Nephron (organoid): Measurements from ENCODE around the gene CCNY.
A peak's percentile ranks its signal among the peaks of the same experiment; 100 is the strongest.

ENCODE experiments used
- H3K27ac Mint-ChIP-seq, 3 experiments: 2 replicates each; pipeline ENCODE4 v1.8.0; 2020; ENCODE audit warnings: mixed read lengths in 3 of 3, mild to moderate bottlenecking in 2 of 3, moderate library complexity in 1 of 3
- H3K27me3 Mint-ChIP-seq: 2 replicates; pipeline ENCODE4 v1.8.0; 2021; ENCODE audit warnings: low read depth, mild to moderate bottlenecking, moderate library complexity, mixed read lengths
- H3K36me3 Mint-ChIP-seq: 2 replicates; pipeline ENCODE4 v1.8.0; 2020; ENCODE audit warnings: low read depth, mixed read lengths
- H3K4me1 Mint-ChIP-seq: 2 replicates; pipeline ENCODE4 v1.8.0; 2020; ENCODE audit warnings: mixed read lengths
- H3K4me3 Mint-ChIP-seq, 3 experiments: 2 replicates each; pipeline ENCODE4 v1.8.0; 2020; ENCODE audit warnings: mild to moderate bottlenecking in 3 of 3, mixed read lengths in 3 of 3, moderate library complexity in 2 of 3
- H3K9me3 Mint-ChIP-seq: 2 replicates; pipeline ENCODE4 v1.8.0; 2020; ENCODE audit warnings: mixed read lengths
- TF ChIP-seq, protein P1 (sequence below), 3 experiments: fragments of 200-600 bp; sonication (generic); IDR thresholded peaks; one replicate each; pipeline ENCODE4 v1.5.0; 2021; ENCODE audit warnings: antibody characterized with exemption in 3 of 3; ENCODE audit not compliant: unreplicated experiment in 3 of 3

Gene CCNY

DNA sequence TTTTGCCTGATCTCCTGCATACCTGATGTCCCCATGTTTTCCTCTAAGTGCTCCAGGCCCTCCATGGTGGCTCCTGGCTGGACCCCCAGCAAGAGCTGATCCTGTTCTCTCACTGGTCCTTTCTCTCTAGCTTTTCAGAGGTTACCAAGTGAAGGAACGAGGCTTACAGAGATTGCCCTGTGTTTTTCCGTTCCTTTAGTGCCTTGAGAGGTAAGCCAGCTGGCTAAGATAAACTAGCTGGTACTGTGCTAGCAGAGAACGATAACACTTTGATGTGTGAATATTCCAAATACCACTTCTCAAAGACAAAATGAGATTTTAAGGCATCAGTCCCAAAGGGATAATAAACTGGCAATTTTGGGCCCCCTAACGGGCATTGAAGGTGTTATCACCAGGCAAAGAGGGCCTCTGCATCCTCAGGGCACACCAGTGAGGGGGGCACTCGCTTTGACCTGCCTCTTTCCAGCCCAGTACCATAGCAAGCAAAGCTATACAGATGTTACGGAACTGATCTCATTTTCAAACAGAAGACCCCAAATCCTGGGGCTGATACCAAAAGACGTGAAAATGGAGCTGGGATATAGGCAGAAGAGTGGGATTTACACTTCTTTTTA is 8.4 kb upstream of the CCNY start:
- TF ChIP-seq, protein P1, sequence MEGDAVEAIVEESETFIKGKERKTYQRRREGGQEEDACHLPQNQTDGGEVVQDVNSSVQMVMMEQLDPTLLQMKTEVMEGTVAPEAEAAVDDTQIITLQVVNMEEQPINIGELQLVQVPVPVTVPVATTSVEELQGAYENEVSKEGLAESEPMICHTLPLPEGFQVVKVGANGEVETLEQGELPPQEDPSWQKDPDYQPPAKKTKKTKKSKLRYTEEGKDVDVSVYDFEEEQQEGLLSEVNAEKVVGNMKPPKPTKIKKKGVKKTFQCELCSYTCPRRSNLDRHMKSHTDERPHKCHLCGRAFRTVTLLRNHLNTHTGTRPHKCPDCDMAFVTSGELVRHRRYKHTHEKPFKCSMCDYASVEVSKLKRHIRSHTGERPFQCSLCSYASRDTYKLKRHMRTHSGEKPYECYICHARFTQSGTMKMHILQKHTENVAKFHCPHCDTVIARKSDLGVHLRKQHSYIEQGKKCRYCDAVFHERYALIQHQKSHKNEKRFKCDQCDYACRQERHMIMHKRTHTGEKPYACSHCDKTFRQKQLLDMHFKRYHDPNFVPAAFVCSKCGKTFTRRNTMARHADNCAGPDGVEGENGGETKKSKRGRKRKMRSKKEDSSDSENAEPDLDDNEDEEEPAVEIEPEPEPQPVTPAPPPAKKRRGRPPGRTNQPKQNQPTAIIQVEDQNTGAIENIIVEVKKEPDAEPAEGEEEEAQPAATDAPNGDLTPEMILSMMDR (IDR thresholded peaks at IDR 0.05; ENCODE audit: unreplicated experiment in 3 of 3): no peak
- Mint-ChIP-seq H3K4me3 (no peak overlapping the region), H3K9me3 (no peaks in the 10 kb centered on the region), H3K36me3 (peaks cover 14% of the 10 kb centered on the region), H3K27ac (no peak overlapping the region), H3K4me1 (peaks cover 26% of the 10 kb centered on the region), H3K27me3 (no peaks in the 10 kb centered on the region)

GRCh38 chr10:35328404-35329037 is 7.8 kb upstream of the CCNY start:
- H3K9me3 Mint-ChIP-seq: no peaks in the 10 kb centered on the region
- H3K27ac Mint-ChIP-seq: no peak overlapping the region
- peaks cover 14% of the 10 kb centered on the region for H3K36me3 Mint-ChIP-seq
- peaks cover 33% of the 10 kb centered on the region for H3K4me1 Mint-ChIP-seq
- H3K27me3 Mint-ChIP-seq: no peaks in the 10 kb centered on the region
- TF ChIP-seq, protein P1 (IDR thresholded peaks at IDR 0.05; ENCODE audit: unreplicated experiment in 3 of 3): no peak
- H3K4me3 Mint-ChIP-seq: no peak overlapping the region

- Mint-ChIP-seq H3K9me3 (no peaks in the 10 kb centered on the region), H3K4me3 (no peak overlapping the region), H3K4me1 (peaks cover 42% of the 10 kb centered on the region), H3K27ac (peak overlapping the region; percentile 14 to 25 (median 15)), H3K27me3 (no peaks in the 10 kb centered on the region), H3K36me3 (peaks cover 18% of the 10 kb centered on the region)
- TF ChIP-seq, protein P1 (IDR thresholded peaks at IDR 0.05; ENCODE audit: unreplicated experiment in 3 of 3): no peak
Measured at GRCh38 chr10:35329520-35329919, 6.8 kb upstream of the CCNY start.

DNA sequence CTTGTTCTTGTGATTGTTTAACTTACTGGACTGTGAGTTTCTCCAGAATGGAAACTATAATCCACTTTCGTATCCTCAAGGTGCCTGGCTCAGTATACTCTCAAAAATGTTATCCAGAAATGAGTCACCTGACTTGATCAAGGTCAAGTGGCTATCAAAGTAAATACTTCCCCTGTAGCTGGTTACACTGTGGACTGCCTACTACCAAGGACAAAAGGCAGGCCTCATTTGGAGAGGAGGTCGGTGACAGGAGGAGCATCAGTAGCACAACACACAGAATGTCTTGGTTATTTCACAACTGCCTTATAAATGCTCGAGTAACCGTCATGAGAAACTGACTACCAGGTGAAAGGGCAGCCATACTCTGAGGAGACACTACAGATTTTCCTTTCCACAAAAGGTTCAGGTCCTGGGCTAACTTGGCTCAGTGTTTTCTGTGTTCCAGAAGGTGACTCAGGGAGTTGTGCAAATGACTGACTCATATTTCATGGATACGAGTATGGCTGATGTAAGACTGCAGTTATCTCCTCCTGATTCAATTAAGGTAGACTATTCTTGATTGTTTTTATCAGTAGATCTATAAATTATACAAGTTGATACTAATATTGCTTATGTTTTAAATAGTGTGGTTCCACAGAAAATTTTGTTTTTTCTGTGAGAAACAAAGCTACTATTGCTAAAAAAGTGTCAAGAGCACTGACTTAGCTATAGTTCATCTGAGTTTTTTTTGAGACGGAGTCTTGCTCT is 4.2 kb upstream of the CCNY start:
- Mint-ChIP-seq H3K4me1 (peaks cover 55% of the 10 kb centered on the region), H3K4me3 (peak overlapping the region in 1 of 3 experiments; percentile 7), H3K27ac (peak overlapping the region; percentile 9 to 73 (median 64)), H3K9me3 (no peaks in the 10 kb centered on the region), H3K27me3 (no peaks in the 10 kb centered on the region), H3K36me3 (peaks cover 15% of the 10 kb centered on the region)
- TF ChIP-seq, protein P1 (IDR thresholded peaks at IDR 0.05; ENCODE audit: unreplicated experiment in 3 of 3): no peak

DNA sequence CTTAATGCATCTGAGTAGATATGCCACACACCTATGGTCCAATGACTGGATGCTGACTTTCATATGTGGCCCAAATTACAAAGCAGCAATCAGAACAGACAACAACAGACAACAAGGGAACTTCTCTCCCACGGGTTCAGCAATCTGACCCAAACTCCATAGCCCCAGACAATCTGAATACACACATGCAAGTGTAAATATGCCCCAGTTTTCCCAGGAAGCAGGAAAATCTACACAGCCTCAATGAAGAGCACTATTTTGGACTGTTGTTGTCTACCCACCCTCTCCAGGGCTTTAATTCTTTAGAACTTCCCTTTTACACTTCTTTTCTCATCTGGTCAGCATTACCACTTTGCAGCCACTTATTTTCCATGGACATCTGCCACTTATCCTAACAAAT is 2.0 kb upstream of the CCNY start:
- Mint-ChIP-seq H3K9me3 (no peaks in the 10 kb centered on the region), H3K27ac (peak overlapping the region; percentile 22 to 57 (median 29)), H3K36me3 (peaks cover 15% of the 10 kb centered on the region), H3K4me3 (peak overlapping the region; percentile 63 to 90 (median 82)), H3K4me1 (peaks cover 72% of the 10 kb centered on the region), H3K27me3 (no peaks in the 10 kb centered on the region)
- TF ChIP-seq, protein P1 (IDR thresholded peaks at IDR 0.05; ENCODE audit: unreplicated experiment in 3 of 3): no peak
